HepG2 (cell line): ENCODE data around the gene GARIN5A. TPM values are rescaled to one million over a fixed set of nuclear protein-coding genes. Genes with fewer than 3 reads are reported as not detected.

Experiments used
- AGO1 ChIP-seq: fragments of 200-400 bp; formaldehyde crosslinking; IDR thresholded peaks from 2 replicates; pipeline ENCODE4 v1.6.1; 2017; ENCODE audit warnings: mild to moderate bottlenecking, low read depth, low read length, moderate library complexity; ENCODE audit not compliant: poor library complexity, severe bottlenecking
- ARID2 ChIP-seq: sonication (generic); formaldehyde crosslinking; IDR thresholded peaks from 2 replicates; pipeline ENCODE4 v1.8.1; 2022; ENCODE audit warnings: mild to moderate bottlenecking, missing genetic modification reagents, borderline replicate concordance
- ARID5B ChIP-seq: IDR thresholded peaks from 2 replicates; pipeline ENCODE4 v1.4.0; 2020; ENCODE audit warnings: mild to moderate bottlenecking, missing genetic modification reagents
- BCL6 ChIP-seq: IDR thresholded peaks from 2 replicates; pipeline ENCODE4 v1.6.1; 2016; ENCODE audit warnings: missing genetic modification reagents, missing compliant biosample characterization
- CREB3 ChIP-seq: sonication (generic); formaldehyde crosslinking; IDR thresholded peaks from 2 replicates; pipeline ENCODE4 v1.5.0; 2020; ENCODE audit warnings: missing genetic modification reagents
- DNMT3B ChIP-seq: conservative IDR thresholded peaks from 2 replicates; pipeline ENCODE4 v1.6.1; 2016; ENCODE audit warnings: missing biosample characterization, control low read depth
- ELF1 ChIP-seq: sonication (generic); formaldehyde crosslinking; IDR thresholded peaks from 2 replicates; pipeline ENCODE4 v1.4.0; 2020; ENCODE audit warnings: missing genetic modification reagents
- FOXK1 ChIP-seq: sonication (generic); formaldehyde crosslinking; IDR thresholded peaks from 2 replicates; pipeline ENCODE4 v1.4.0; 2020; ENCODE audit warnings: low read depth, missing genetic modification reagents, borderline replicate concordance
- FOXM1 ChIP-seq: sonication (generic); formaldehyde crosslinking; IDR thresholded peaks from 2 replicates; pipeline ENCODE4 v1.5.0; 2020; ENCODE audit warnings: missing genetic modification reagents
- HDAC1 ChIP-seq: sonication (generic); formaldehyde crosslinking; IDR thresholded peaks from 2 replicates; pipeline ENCODE4 v1.5.1; 2020; ENCODE audit warnings: mild to moderate bottlenecking, missing genetic modification reagents
- KAT8 ChIP-seq: IDR thresholded peaks from 2 replicates; pipeline ENCODE4 v1.6.1; 2016; ENCODE audit warnings: missing genetic modification reagents, missing compliant biosample characterization
- KDM3A ChIP-seq: IDR thresholded peaks from 2 replicates; pipeline ENCODE4 v1.6.1; 2018; ENCODE audit warnings: low read depth, missing compliant biosample characterization
- MAZ ChIP-seq, 2 experiments: sonication (generic) in 1 of 2; formaldehyde crosslinking in 1 of 2; IDR thresholded peaks; 2 replicates each; pipeline versions ENCODE4 v1.5.0 to v1.6.1; 2012 to 2020; ENCODE audit warnings: low read depth in 2 of 2, mild to moderate bottlenecking in 2 of 2, borderline replicate concordance in 1 of 2, improper control_type of control experiment in 1 of 2, low read length in 1 of 2, missing genetic modification reagents in 1 of 2, moderate library complexity in 1 of 2
- MTF2 ChIP-seq: sonication (generic); formaldehyde crosslinking; IDR thresholded peaks from 2 replicates; pipeline ENCODE4 v1.5.0; 2020; ENCODE audit warnings: missing genetic modification reagents, borderline replicate concordance
- NR2C2 ChIP-seq: sonication (generic); formaldehyde crosslinking; IDR thresholded peaks from 2 replicates; pipeline ENCODE4 v1.4.0; 2020; ENCODE audit warnings: missing genetic modification reagents, mild to moderate bottlenecking, moderate library complexity, borderline replicate concordance
- RBFOX2 ChIP-seq: fragments of 200-400 bp; formaldehyde crosslinking; IDR thresholded peaks from 2 replicates; pipeline ENCODE4 v1.6.1; 2017; ENCODE audit warnings: low read depth, mild to moderate bottlenecking, low read length
- YEATS2 ChIP-seq: sonication (generic); formaldehyde crosslinking; IDR thresholded peaks from 2 replicates; pipeline ENCODE4 v1.4.0; 2020; ENCODE audit warnings: missing genetic modification reagents, borderline replicate concordance
- YY1 ChIP-seq: IDR thresholded peaks from 2 replicates; pipeline ENCODE4 v1.6.1; 2011; ENCODE audit warnings: low read length, low read depth, moderate library complexity, mild to moderate bottlenecking; ENCODE audit not compliant: insufficient read depth, insufficient replicate concordance
- ZNF281 ChIP-seq: sonication (generic); formaldehyde crosslinking; IDR thresholded peaks from 2 replicates; pipeline ENCODE4 v1.4.0; 2020; ENCODE audit warnings: missing genetic modification reagents, borderline replicate concordance
- ZNF580 ChIP-seq: IDR thresholded peaks from 2 replicates; pipeline ENCODE4 v1.6.1; 2016; ENCODE audit warnings: low read depth, borderline replicate concordance
- ZNF670 ChIP-seq: sonication (generic); formaldehyde crosslinking; IDR thresholded peaks from 2 replicates; pipeline ENCODE4 v1.8.0; 2022; ENCODE audit warnings: mild to moderate bottlenecking, missing genetic modification reagents, borderline replicate concordance
- polyA plus RNA-seq, 8 experiments: library from polyadenylated mRNA; depleted of rRNA in 3 of 8; stranded (reverse) in 7 of 8; unstranded in 1 of 8; fragments of >200 nt; fragmentation: Illumina TruSeq in 4 of 8; extraction: Trizol in 4 of 8; gene quantifications; 2 replicates each; pipeline versions ENCODE4 v1.2.1 to v1.2.3, GENCODE V29; 2011 to 2016; ENCODE audit warnings: low read depth in 4 of 8, missing spikeins in 1 of 8, mixed read lengths in 1 of 8; ENCODE audit not compliant: insufficient read depth in 1 of 8
- total RNA-seq, 5 experiments: library from RNA; depleted of rRNA; stranded (reverse); fragments of >200 nt; fragmentation: Illumina TruSeq; extraction: Trizol; gene quantifications; 2 replicates each; pipeline ENCODE4 v1.2.3, GENCODE V29; 2016; ENCODE audit warnings: low read depth in 1 of 5

Gene GARIN5A
- total and polyA plus RNA-seq, 2 of the 13 experiments (the other 11 are each of a cell fraction or from before 2014, with no cell fraction given): not detected

- TF ChIP-seq ARID5B (CRISPR knock-in tag): peak; percentile 34; the same call in 1 of the 2 replicates
- TF ChIP-seq DNMT3B (CRISPR knock-in tag): no peak
- TF ChIP-seq YEATS2 (CRISPR knock-in tag): 0 out of 2 replicates have a peak, but pooled peaks have one; percentile 34
- TF ChIP-seq FOXM1 (CRISPR knock-in tag): no peak
- peak; percentile 42; the same call in 1 of the 2 replicates for TF ChIP-seq KAT8 (CRISPR knock-in tag)
- TF ChIP-seq KDM3A: peak; percentile 76; the same call in 1 of the 2 replicates
- no peak for TF ChIP-seq AGO1
- TF ChIP-seq ELF1 (CRISPR knock-in tag): 0 out of 2 replicates have a peak, but pooled peaks have one; percentile 13
- peak; percentile 39; the same call in 1 of the 2 replicates for TF ChIP-seq BCL6
- peak; percentile 77 for TF ChIP-seq RBFOX2
- 0 out of 2 replicates have a peak, but pooled peaks have one; percentile 19 for TF ChIP-seq HDAC1 (CRISPR knock-in tag)
- TF ChIP-seq ZNF580 (CRISPR knock-in tag): peak; percentile 19; the same call in 1 of the 2 replicates
- TF ChIP-seq ARID2 (CRISPR knock-in tag): no peak
- TF ChIP-seq MTF2 (CRISPR knock-in tag): no peak
- no peak for TF ChIP-seq CREB3 (CRISPR knock-in tag)
- TF ChIP-seq MAZ (IDR thresholded peaks at IDR 0.05; ENCODE audit: borderline replicate concordance, low read depth, low read length): 0 out of 2 replicates have a peak, but pooled peaks have one; percentile 22
- TF ChIP-seq MAZ (CRISPR knock-in tag; IDR thresholded peaks at IDR 0.05; ENCODE audit: low read depth): 0 out of 2 replicates have a peak, but pooled peaks have one; percentile 28
- peak; percentile 25; the same call in 1 of the 2 replicates for TF ChIP-seq ZNF281 (CRISPR knock-in tag)
- no peak for TF ChIP-seq FOXK1 (CRISPR knock-in tag)
- peak; percentile 42 for TF ChIP-seq YY1
- no peak for TF ChIP-seq ZNF670 (CRISPR knock-in tag)
- TF ChIP-seq NR2C2: 0 out of 2 replicates have a peak, but pooled peaks have one; percentile 18
These were observed 37.2 kb upstream of the GARIN5A start, which contains the start of gene ASPDH (continued) for GRCh38 chr19:50513746-50514345.
